H1 (cell line): Measurements from ENCODE around the gene ARMC6. TPM values are rescaled to one million over a fixed set of nuclear protein-coding genes. Genes with fewer than 3 reads are reported as not detected.

Experiments
- CTCF ChIA-PET: fragments of 300-600 bp; sonication (Branson Sonifier 250); formaldehyde crosslinking; loops from one replicate; lab custom pipeline; 2021; ENCODE audit not compliant: partially characterized antibody; lab: Charles Lee
- POLR2A ChIA-PET: fragments of 300-600 bp; sonication (Branson Sonifier 250); formaldehyde crosslinking; loops from one replicate; lab custom pipeline; 2021; ENCODE audit warnings: inconsistent platforms; ENCODE audit not compliant: partially characterized antibody; lab: Charles Lee
- DNase-seq, 2 experiments: peaks; one replicate each; pipeline versions ENCODE4 v3.0.0 to v3.0.0-alpha.2; 2010 to 2022; ENCODE audit warnings: low spot score in 2 of 2, low read depth in 1 of 2, mixed read lengths in 1 of 2
- FAIRE-seq: peaks from 2 replicates; lab custom pipeline; 2011; peaks lifted over from hg19 to GRCh38; lab: Jason Lieb, UNC
- H2AFZ ChIP-seq: 2 replicates; pipeline ENCODE4 v1.8.1; 2012; ENCODE audit warnings: low read length, inconsistent platforms
- H2AK5ac ChIP-seq: 2 replicates; pipeline ENCODE4 v1.6.1; 2013; ENCODE audit warnings: low read depth, low read length
- H2BK120ac ChIP-seq: replicated peaks from 2 replicates; pipeline ENCODE3; 2013; ENCODE audit warnings: low read depth, low read length, inconsistent platforms
- H2BK12ac ChIP-seq: 2 replicates; pipeline ENCODE4 v1.6.1; 2013; ENCODE audit warnings: low read depth, low read length
- H2BK15ac ChIP-seq: 2 replicates; pipeline ENCODE4 v1.6.1; 2013; ENCODE audit warnings: low read length
- H2BK20ac ChIP-seq: 2 replicates; pipeline ENCODE4 v1.6.1; 2013; ENCODE audit warnings: low read length
- H2BK5ac ChIP-seq: 2 replicates; pipeline ENCODE4 v1.6.1; 2013; ENCODE audit warnings: low read depth, low read length
- H3K14ac ChIP-seq: 2 replicates; pipeline ENCODE4 v1.6.1; 2013; ENCODE audit warnings: inconsistent platforms; ENCODE audit not compliant: insufficient read length
- H3K18ac ChIP-seq: 2 replicates; pipeline ENCODE4 v1.6.1; 2013; ENCODE audit warnings: low read length; ENCODE audit errors: extremely low read depth
- H3K23ac ChIP-seq: 2 replicates; pipeline ENCODE4 v1.6.1; 2013; ENCODE audit warnings: inconsistent platforms; ENCODE audit not compliant: insufficient read length
- H3K23me2 ChIP-seq: 2 replicates; pipeline ENCODE4 v1.6.1; 2013; ENCODE audit warnings: low read depth, low read length
- H3K27ac ChIP-seq: 2 replicates; pipeline ENCODE4 v1.6.1; 2011; ENCODE audit warnings: low read depth, low read length, inconsistent platforms
- H3K27me3 ChIP-seq, 4 experiments: replicated peaks in 1 of 4; 1 replicate in 1 of 4; 2 replicates in 3 of 4; pipeline versions ENCODE4 v1.6.1 to v1.8.1; 2011 to 2013; ENCODE audit warnings: low read length in 3 of 4, mild to moderate bottlenecking in 3 of 4, inconsistent platforms in 2 of 4, mixed read lengths in 2 of 4, moderate library complexity in 1 of 4; ENCODE audit not compliant: control insufficient read depth in 3 of 4, insufficient read depth in 3 of 4; ENCODE audit errors: extremely low read depth in 1 of 4
- H3K36me3 ChIP-seq, 4 experiments: 2 replicates each; pipeline versions ENCODE4 v1.6.1 to v1.8.1; 2011 to 2013; ENCODE audit warnings: mild to moderate bottlenecking in 4 of 4, low read length in 3 of 4, moderate library complexity in 2 of 4, control low read depth in 1 of 4, inconsistent platforms in 1 of 4; ENCODE audit not compliant: insufficient read depth in 4 of 4, control insufficient read depth in 2 of 4
- H3K4ac ChIP-seq: replicated peaks from 2 replicates; pipeline ENCODE3; 2013; ENCODE audit warnings: low read length, low read depth, mixed read lengths, inconsistent platforms; ENCODE audit not compliant: insufficient read length
- H3K4me1 ChIP-seq, 4 experiments: replicated peaks in 1 of 4; 1 replicate in 1 of 4; 2 replicates in 3 of 4; pipeline versions ENCODE4 v1.6.1 to v1.8.1; 2011 to 2013; ENCODE audit warnings: low read length in 3 of 4, inconsistent platforms in 2 of 4, mixed read lengths in 1 of 4; ENCODE audit not compliant: insufficient read depth in 4 of 4, control insufficient read depth in 3 of 4
- H3K4me2 ChIP-seq, 2 experiments: 2 replicates each; pipeline versions ENCODE4 v1.6.1 to v1.8.1; 2011 to 2013; ENCODE audit warnings: low read depth in 2 of 2, low read length in 2 of 2, control low read depth in 1 of 2, inconsistent platforms in 1 of 2, mild to moderate bottlenecking in 1 of 2; ENCODE audit not compliant: insufficient read depth in 1 of 2
- H3K4me3 ChIP-seq, 4 experiments: fragments of 200-600, 300-600 bp in 1 of 4; sonication (generic), shearing (Covaris generic), sonication (Bioruptor Twin) in 1 of 4; 2 replicates each; pipeline versions ENCODE4 v1.5.1 to v1.8.1; 2011 to 2016; ENCODE audit warnings: low read length in 4 of 4, low read depth in 3 of 4, control low read depth in 2 of 4, inconsistent platforms in 2 of 4, mild to moderate bottlenecking in 2 of 4, mixed read lengths in 1 of 4, moderate library complexity in 1 of 4; ENCODE audit not compliant: insufficient read depth in 2 of 4; ENCODE audit errors: extremely low read depth in 1 of 4
- H3K56ac ChIP-seq: replicated peaks from 2 replicates; pipeline ENCODE3; 2013; ENCODE audit warnings: low read depth, mild to moderate bottlenecking, mixed read lengths, low read length, inconsistent platforms; ENCODE audit not compliant: insufficient read length
- H3K79me1 ChIP-seq: 2 replicates; pipeline ENCODE4 v1.6.1; 2013; ENCODE audit warnings: low read depth, low read length, control low read depth
- H3K79me2 ChIP-seq, 2 experiments: 2 replicates each; pipeline versions ENCODE4 v1.6.1 to v1.8.1; 2012 to 2013; ENCODE audit warnings: low read length in 2 of 2, mild to moderate bottlenecking in 2 of 2, inconsistent platforms in 1 of 2; ENCODE audit not compliant: insufficient read depth in 2 of 2, control insufficient read depth in 1 of 2
- H3K9ac ChIP-seq, 4 experiments: replicated peaks in 1 of 4; 1 replicate in 1 of 4; 2 replicates in 3 of 4; pipeline versions ENCODE4 v1.6.1 to v1.8.1; 2011 to 2013; ENCODE audit warnings: low read depth in 3 of 4, low read length in 3 of 4, control low read depth in 2 of 4, mild to moderate bottlenecking in 2 of 4, moderate library complexity in 2 of 4, inconsistent platforms in 1 of 4; ENCODE audit errors: extremely low read depth in 1 of 4
- H3K9me3 ChIP-seq, 2 experiments: 2 replicates each; pipeline versions ENCODE4 v1.6.1 to v1.8.1; 2012 to 2013; ENCODE audit warnings: mild to moderate bottlenecking in 2 of 2, moderate library complexity in 2 of 2, control low read depth in 1 of 2, inconsistent platforms in 1 of 2, low read depth in 1 of 2, low read length in 1 of 2, mixed read lengths in 1 of 2; ENCODE audit not compliant: insufficient read depth in 2 of 2
- H4K20me1 ChIP-seq, 2 experiments: replicated peaks in 1 of 2; 2 replicates each; pipeline versions ENCODE3 to v1.8.1; 2011 to 2013; ENCODE audit warnings: inconsistent platforms in 2 of 2, low read length in 2 of 2, mild to moderate bottlenecking in 1 of 2; ENCODE audit not compliant: insufficient read depth in 2 of 2, control insufficient read depth in 1 of 2
- H4K5ac ChIP-seq: 2 replicates; pipeline ENCODE4 v1.6.1; 2013; ENCODE audit warnings: low read length, low read depth, mixed read lengths, inconsistent platforms; ENCODE audit not compliant: insufficient read length
- H4K8ac ChIP-seq: 2 replicates; pipeline ENCODE4 v1.8.0; 2013; ENCODE audit warnings: mild to moderate bottlenecking, moderate library complexity, low read length, inconsistent platforms; ENCODE audit not compliant: insufficient read depth; ENCODE audit errors: extremely low read depth
- H4K91ac ChIP-seq: replicated peaks from 2 replicates; pipeline ENCODE3; 2013; ENCODE audit warnings: low read length, mixed read lengths, inconsistent platforms; ENCODE audit not compliant: insufficient read length
- BACH1 ChIP-seq: IDR thresholded peaks from 2 replicates; pipeline ENCODE4 v1.6.1; 2012; ENCODE audit warnings: low read length, improper control_type of control experiment
- CHD1 ChIP-seq: IDR thresholded peaks from 2 replicates; pipeline ENCODE4 v1.6.1; 2012; ENCODE audit warnings: low read depth, low read length, improper control_type of control experiment
- EZH2 ChIP-seq: fragments of 200-600 bp; sonication (generic); IDR thresholded peaks from 2 replicates; pipeline ENCODE4 v1.7.1; 2012; ENCODE audit warnings: low read depth, mild to moderate bottlenecking, moderate library complexity, low read length, inconsistent platforms; ENCODE audit not compliant: severe bottlenecking
- KDM1A ChIP-seq: fragments of 200-600, 300-600 bp; sonication (generic); IDR thresholded peaks from 2 replicates; pipeline ENCODE4 v1.7.1; 2016; ENCODE audit warnings: mild to moderate bottlenecking, low read length, borderline replicate concordance
- KDM5A ChIP-seq: fragments of 200-600 bp; IDR thresholded peaks from 2 replicates; pipeline ENCODE4 v1.7.1; 2012; ENCODE audit warnings: mild to moderate bottlenecking, low read length, inconsistent platforms, mixed read lengths
- RXRA ChIP-seq: IDR thresholded peaks from 2 replicates; pipeline ENCODE4 v1.6.1; 2011; ENCODE audit warnings: low read depth, mild to moderate bottlenecking, low read length, moderate library complexity; ENCODE audit not compliant: insufficient read depth
- SP1 ChIP-seq: IDR thresholded peaks from 2 replicates; pipeline ENCODE4 v1.6.1; 2011; ENCODE audit warnings: low read depth, low read length
- SRF ChIP-seq: IDR thresholded peaks from 2 replicates; pipeline ENCODE4 v1.6.1; 2011; ENCODE audit warnings: mild to moderate bottlenecking, low read depth, low read length, moderate library complexity
- ZNF274 ChIP-seq: IDR thresholded peaks from 2 replicates; pipeline ENCODE4 v1.7.0; 2012; ENCODE audit warnings: low read length, borderline replicate concordance; ENCODE audit errors: extremely low read depth
- WGBS, 2 experiments: shearing (Covaris generic) in 1 of 2; methylation state at CpG; one replicate each; pipeline versions ENCODE4 v1.1.6 to v1.1.7; 2013 to 2015; ENCODE audit warnings: low lambda C conversion rate in 2 of 2, mixed read lengths in 2 of 2, inconsistent platforms in 1 of 2, low coverage in 1 of 2, missing lambda C conversion rate in 1 of 2; ENCODE audit not compliant: insufficient replicate concordance in 2 of 2, insufficient coverage in 1 of 2, insufficient read length in 1 of 2; ENCODE audit errors: extremely low coverage in 1 of 2, missing lambda C conversion rate in 1 of 2; 5-methylcytosine and 5-hydroxymethylcytosine counted together
- polyA plus RNA-seq, 7 experiments: library from polyadenylated mRNA; depleted of rRNA in 3 of 7; stranded (reverse) in 5 of 7; unstranded in 2 of 7; fragments of >200 nt in 5 of 7; fragments of 200-250 nt in 2 of 7; gene quantifications; 1 replicate in 5 of 7; 2 replicates in 1 of 7; 4 replicates in 1 of 7; pipeline versions ENCODE4 v1.2.1 to v1.2.3, GENCODE V29; 2011 to 2013; ENCODE audit warnings: missing spikeins in 2 of 7, mixed read lengths in 2 of 7
- total RNA-seq: library from RNA; stranded (reverse); fragmentation: NEBNext Ultra II Directional; extraction: Animal tissue kit (Norgen Biotek cat#: 25700); gene quantifications from 2 replicates; pipeline ENCODE4 v1.2.1, GENCODE V29; 2021
- TF ChIP-seq, protein P1 (sequence below): IDR thresholded peaks from 2 replicates; pipeline ENCODE4 v1.6.1; 2012; ENCODE audit warnings: inconsistent platforms

ARMC6 gene
- total and polyA plus RNA-seq, 2 of the 8 experiments (the other 6 are each of a cell fraction or from before 2014, with no cell fraction given) = 67.1 to 68.3 TPM

GRCh38 chr19:19106056-19106551, 72.7 kb downstream of the ARMC6 start:
- no peaks in the 10 kb centered on the region for H3K79me2 ChIP-seq
- no peaks in the 10 kb centered on the region for H3K27me3 ChIP-seq
- FAIRE-seq = no peak
- CTCF ChIA-PET = interaction anchor here (0.6 to 3.4 kb wide), 4 partner anchors 10 to 122 kb away, joined by 3 to 16 read pairs (median 4); no protein-coding TSS in a partner anchor
- DNase-seq = peak in 1 of 2 experiments; percentile 79
- peak overlapping the region; percentile 9; the same call in 1 of the 2 replicates for H4K8ac ChIP-seq
- H3K4me1 ChIP-seq = peaks cover 0 to 14% (median 9%) of the 10 kb centered on the region in 4 experiments; a peak in 6 of 7 replicates
- no peak overlapping the region for H3K23ac ChIP-seq
- H3K23me2 ChIP-seq = peaks cover 7% of the 10 kb centered on the region
- no peaks in the 10 kb centered on the region for H3K9me3 ChIP-seq
- H3K79me1 ChIP-seq = 0 out of 2 replicates have a peak, but pooled peaks cover 2% of the 10 kb centered on the region
- POLR2A ChIA-PET = interaction anchor here (0.6 to 5.7 kb wide), 10 partner anchors 10 to 53 kb away, joined by 3 to 31 read pairs (median 6); partner anchors contain the start of gene SLC25A42
- H3K4me3 ChIP-seq = peak overlapping the region; percentile 10 to 76 (median 39); a peak in 7 of 8 replicates
- H4K20me1 ChIP-seq = no peaks in the 10 kb centered on the region
- H4K91ac ChIP-seq = peak overlapping the region; percentile 36
- H3K4me2 ChIP-seq = peak overlapping the region; percentile 82 to 90
- H2BK12ac ChIP-seq = peak overlapping the region; percentile 88
- peak overlapping the region; percentile 79 for H3K27ac ChIP-seq
- H2BK15ac ChIP-seq = no peak overlapping the region
- H2BK20ac ChIP-seq = no peak overlapping the region
- no peak overlapping the region for H2BK120ac ChIP-seq
- H3K56ac ChIP-seq = peak overlapping the region; percentile 32
- H2BK5ac ChIP-seq = peak overlapping the region; percentile 73
- H2AFZ ChIP-seq = peak overlapping the region; percentile 0; the same call in 1 of the 2 replicates
- H2AK5ac ChIP-seq = no peak overlapping the region
- peak overlapping the region; percentile 80 for H4K5ac ChIP-seq
- peak overlapping the region; percentile 26 for H3K18ac ChIP-seq
- H3K9ac ChIP-seq = peak overlapping the region in 2 of 4 experiments; percentile 45 to 52; a peak in 4 of 7 replicates
- H3K36me3 ChIP-seq = no peaks in the 10 kb centered on the region
- H3K14ac ChIP-seq = no peak overlapping the region
- WGBS, 2 experiments = 28% methylated on average over 17 of the region's 25 CpGs; no CpG with 5 or more reads in 1 of the 2 experiments
- H3K4ac ChIP-seq = no peak overlapping the region
- no peak for TF ChIP-seq SRF
- TF ChIP-seq EZH2 = no peak
- TF ChIP-seq BACH1 = no peak
- no peak for TF ChIP-seq SP1
- no peak for TF ChIP-seq KDM5A
- TF ChIP-seq, protein P1, sequence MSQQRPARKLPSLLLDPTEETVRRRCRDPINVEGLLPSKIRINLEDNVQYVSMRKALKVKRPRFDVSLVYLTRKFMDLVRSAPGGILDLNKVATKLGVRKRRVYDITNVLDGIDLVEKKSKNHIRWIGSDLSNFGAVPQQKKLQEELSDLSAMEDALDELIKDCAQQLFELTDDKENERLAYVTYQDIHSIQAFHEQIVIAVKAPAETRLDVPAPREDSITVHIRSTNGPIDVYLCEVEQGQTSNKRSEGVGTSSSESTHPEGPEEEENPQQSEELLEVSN = no peak
- TF ChIP-seq RXRA = no peak
- TF ChIP-seq CHD1 = no peak
- TF ChIP-seq KDM1A = 0 out of 2 replicates have a peak, but pooled peaks have one; percentile 5
- TF ChIP-seq ZNF274 = no peak
